Stimulated activated naive CD8-positive, alpha-beta T cell treated with anti-CD3 and anti-CD28 coated beads, Interleukin-15, Interleukin-2, amounts not matched to agents 100 ng/mL and 50 ng/mL, for 24 hours (primary cell): ENCODE data around the gene GPR22.

Source experiments
- H3K27ac Mint-ChIP-seq: one replicate; pipeline ENCODE4 v1.8.0; 2021; ENCODE audit warnings: mild to moderate bottlenecking, mixed read lengths
- H3K27me3 Mint-ChIP-seq: one replicate; pipeline ENCODE4 v1.8.0; 2021; ENCODE audit warnings: mixed read lengths
- H3K36me3 Mint-ChIP-seq: one replicate; pipeline ENCODE4 v1.8.0; 2021; ENCODE audit warnings: low read depth, mixed read lengths
- H3K4me1 Mint-ChIP-seq: one replicate; pipeline ENCODE4 v1.8.0; 2021; ENCODE audit warnings: low read depth, mixed read lengths
- H3K4me3 Mint-ChIP-seq: one replicate; pipeline ENCODE4 v1.8.0; 2021; ENCODE audit warnings: mild to moderate bottlenecking, mixed read lengths
- H3K9me3 Mint-ChIP-seq: one replicate; pipeline ENCODE4 v1.8.0; 2021; ENCODE audit warnings: mixed read lengths

The GPR22 gene

DNA sequence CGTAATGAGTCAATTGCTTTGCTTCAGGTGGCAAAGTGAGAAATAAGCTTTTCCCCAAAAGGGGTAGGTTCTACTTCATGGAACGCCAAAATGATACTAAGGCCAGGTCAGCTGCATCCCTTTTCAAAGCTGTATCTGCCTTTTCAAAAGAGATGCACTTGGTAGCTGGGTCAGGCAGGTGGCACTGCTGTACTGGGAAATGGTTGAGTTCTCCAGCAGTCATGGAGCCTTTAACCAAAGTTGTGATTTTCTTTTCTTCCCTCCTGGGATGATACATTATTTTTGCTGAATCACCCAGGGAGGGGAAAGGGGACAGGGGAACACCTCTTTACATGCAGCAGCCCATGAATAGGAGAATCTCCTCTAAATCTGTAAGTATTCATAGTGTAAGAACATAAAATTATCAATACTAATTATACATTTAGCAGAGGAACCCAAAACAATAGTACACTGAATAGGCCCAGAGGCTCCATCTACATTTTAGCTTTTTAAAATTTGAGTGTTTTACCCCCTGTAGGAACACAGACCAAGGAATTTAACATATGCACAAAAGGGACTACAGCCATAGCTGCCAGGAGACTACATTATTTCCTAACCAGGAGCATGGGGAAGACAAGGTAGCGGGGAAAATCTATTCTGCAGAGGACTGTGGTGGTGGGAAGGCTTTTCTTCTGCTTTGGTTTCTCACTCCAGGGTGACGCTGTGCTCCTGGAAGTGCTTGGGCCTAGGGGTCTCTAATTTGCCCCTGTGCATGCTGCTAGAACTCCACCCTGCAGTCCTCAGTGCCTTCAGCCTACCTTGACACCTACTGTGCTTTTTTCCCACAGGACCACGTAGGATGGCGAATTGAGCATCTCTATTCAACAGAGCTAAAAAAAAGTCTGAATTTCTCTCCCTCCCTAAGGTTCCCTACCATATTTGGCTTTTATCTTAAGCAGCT, 6.4 kb upstream of the GPR22 start:
- Mint-ChIP-seq H3K4me1 (no peaks in the 10 kb centered on the region), H3K4me3 (no peak overlapping the region), H3K9me3 (no peaks in the 10 kb centered on the region), H3K27me3 (no peaks in the 10 kb centered on the region), H3K36me3 (peaks cover 8% of the 10 kb centered on the region), H3K27ac (no peak overlapping the region)

DNA sequence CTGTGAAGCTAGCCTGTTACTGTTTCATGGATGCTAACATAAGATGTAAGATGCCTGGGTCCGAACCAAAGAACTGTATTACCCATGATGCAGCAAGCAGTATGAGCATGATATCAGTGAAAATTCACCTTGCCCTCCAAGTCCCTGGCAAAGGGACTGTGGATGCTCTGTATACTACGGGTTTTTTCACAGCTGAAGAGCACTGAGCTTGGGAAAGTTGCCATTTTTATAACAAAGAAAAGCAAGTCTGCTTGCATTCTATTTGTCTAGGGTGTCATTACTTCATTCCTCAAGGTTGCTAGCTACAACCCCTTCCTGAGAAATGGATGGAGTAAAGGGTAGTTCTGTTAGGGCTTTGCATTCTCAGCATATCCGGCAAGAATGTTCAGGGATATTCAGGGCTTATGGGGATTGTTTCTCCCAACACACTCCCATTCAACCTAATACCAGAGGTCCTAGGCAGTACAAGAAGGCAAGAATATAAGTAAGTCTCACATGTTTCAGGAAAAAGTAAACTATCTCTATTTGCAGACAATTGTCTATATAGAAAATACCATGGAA, 5.1 kb upstream of the GPR22 start:
- no peak overlapping the region for H3K27ac Mint-ChIP-seq
- H3K4me1 Mint-ChIP-seq: no peaks in the 10 kb centered on the region
- no peaks in the 10 kb centered on the region for H3K36me3 Mint-ChIP-seq
- no peak overlapping the region for H3K4me3 Mint-ChIP-seq
- no peaks in the 10 kb centered on the region for H3K9me3 Mint-ChIP-seq
- no peaks in the 10 kb centered on the region for H3K27me3 Mint-ChIP-seq

DNA sequence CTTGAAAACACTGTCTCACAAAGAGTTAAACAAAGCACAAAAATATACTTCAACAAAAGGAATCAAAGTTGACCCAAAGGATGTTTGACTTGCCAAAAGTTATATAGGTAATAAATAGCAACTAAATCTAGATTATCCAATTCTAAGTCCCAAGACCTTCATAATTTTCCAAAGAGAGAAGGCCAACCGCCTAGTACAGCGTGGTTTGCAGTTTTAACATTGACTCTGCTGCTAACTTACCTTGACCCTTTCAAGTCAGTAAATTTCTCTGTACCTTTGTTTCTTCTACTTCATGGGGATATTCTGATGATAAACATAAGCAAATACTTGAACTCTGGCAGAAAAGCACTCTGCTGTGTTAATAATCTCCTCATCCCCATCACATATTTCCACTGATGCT, 1.9 kb upstream of the GPR22 start:
- Mint-ChIP-seq H3K27me3 (no peaks in the 10 kb centered on the region), H3K4me1 (no peaks in the 10 kb centered on the region), H3K4me3 (no peak overlapping the region), H3K9me3 (no peaks in the 10 kb centered on the region), H3K36me3 (no peaks in the 10 kb centered on the region), H3K27ac (no peak overlapping the region)

DNA sequence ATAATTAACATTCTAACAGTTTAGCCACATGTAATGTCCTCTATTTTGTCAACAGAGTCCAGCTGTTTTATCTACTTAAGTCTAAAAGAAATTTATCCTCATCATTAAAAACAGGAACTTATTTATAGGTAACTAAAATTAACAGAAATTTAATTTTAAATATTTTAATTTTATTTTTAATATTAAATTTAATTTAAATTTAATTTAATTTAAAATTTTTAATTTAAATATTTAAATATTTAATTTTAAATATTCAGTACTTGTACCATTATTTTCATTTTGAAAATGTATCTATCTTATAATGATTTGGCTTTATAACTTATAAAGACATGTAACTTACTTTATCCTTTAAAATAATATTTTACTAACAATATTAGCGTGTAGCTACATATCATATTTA, 1.0 kb upstream of the GPR22 start:
- no peaks in the 10 kb centered on the region for H3K4me1 Mint-ChIP-seq
- H3K9me3 Mint-ChIP-seq: no peaks in the 10 kb centered on the region
- no peak overlapping the region for H3K27ac Mint-ChIP-seq
- H3K4me3 Mint-ChIP-seq: no peak overlapping the region
- no peaks in the 10 kb centered on the region for H3K36me3 Mint-ChIP-seq
- no peaks in the 10 kb centered on the region for H3K27me3 Mint-ChIP-seq

DNA sequence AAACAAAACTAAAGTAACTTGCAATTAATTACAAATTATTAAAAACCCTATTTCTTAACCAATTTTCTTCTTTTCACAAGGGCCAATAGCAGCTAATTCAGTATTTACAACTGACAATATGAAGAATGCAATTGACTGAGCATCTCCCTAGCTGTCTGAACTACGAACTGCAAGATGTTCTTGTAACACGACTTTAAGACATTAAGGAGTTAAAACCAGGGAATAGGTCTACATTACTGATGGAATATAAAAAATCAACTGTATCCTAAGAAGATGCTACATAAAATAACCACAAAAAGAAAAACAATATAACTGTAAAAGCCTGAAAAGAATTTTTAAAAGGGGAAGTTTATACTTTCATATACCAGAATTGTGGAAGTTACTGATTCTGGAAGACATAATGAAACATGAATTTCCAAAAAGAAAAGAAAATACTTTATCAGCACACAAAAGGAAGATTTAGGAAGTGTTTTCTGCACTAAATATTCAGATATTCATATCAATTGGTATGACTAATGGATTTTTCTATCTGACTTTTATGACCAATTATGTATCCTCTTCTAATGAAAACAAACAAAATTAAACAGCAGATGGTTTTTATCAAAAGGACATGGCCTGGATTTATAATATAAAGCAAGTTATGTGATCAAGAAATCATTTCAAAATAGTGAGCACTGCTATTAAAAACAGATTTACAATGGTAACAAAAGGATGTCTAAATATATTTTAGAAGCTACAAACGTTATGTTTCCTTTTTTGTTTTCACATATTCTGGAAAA, 1.6 kb downstream of the GPR22 start:
- Mint-ChIP-seq H3K27ac (no peak overlapping the region), H3K4me1 (no peaks in the 10 kb centered on the region), H3K4me3 (no peak overlapping the region), H3K9me3 (no peaks in the 10 kb centered on the region), H3K36me3 (peaks cover 7% of the 10 kb centered on the region), H3K27me3 (no peaks in the 10 kb centered on the region)

DNA sequence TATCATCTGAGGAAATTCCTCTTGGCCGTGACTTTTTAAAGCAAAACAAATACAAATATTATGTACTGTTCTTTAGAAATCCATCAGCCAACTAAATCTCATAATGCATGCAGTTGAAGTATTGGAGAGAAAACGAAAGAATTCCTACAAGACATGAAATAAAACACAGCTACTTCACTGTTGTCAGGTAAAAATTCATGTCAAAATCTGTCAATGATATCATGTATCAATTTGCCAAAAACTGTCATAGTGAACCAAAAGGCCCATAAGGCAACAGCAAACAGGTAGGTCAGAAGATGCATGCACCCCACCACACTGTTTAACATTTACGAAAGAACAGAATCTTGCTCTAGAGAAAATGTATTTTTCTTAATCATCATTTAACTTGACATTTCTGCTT, 2.3 kb downstream of the GPR22 start:
- no peaks in the 10 kb centered on the region for H3K27me3 Mint-ChIP-seq
- no peak overlapping the region for H3K4me3 Mint-ChIP-seq
- no peaks in the 10 kb centered on the region for H3K4me1 Mint-ChIP-seq
- H3K9me3 Mint-ChIP-seq: no peaks in the 10 kb centered on the region
- H3K36me3 Mint-ChIP-seq: peaks cover 7% of the 10 kb centered on the region
- H3K27ac Mint-ChIP-seq: no peak overlapping the region

DNA sequence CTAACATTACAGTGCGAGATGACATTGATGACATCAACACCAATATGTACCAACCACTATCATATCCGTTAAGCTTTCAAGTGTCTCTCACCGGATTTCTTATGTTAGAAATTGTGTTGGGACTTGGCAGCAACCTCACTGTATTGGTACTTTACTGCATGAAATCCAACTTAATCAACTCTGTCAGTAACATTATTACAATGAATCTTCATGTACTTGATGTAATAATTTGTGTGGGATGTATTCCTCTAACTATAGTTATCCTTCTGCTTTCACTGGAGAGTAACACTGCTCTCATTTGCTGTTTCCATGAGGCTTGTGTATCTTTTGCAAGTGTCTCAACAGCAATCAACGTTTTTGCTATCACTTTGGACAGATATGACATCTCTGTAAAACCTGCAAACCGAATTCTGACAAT, 4.3 kb downstream of the GPR22 start:
- H3K27ac Mint-ChIP-seq: no peak overlapping the region
- no peaks in the 10 kb centered on the region for H3K27me3 Mint-ChIP-seq
- no peak overlapping the region for H3K4me3 Mint-ChIP-seq
- peaks cover 7% of the 10 kb centered on the region for H3K36me3 Mint-ChIP-seq
- no peaks in the 10 kb centered on the region for H3K9me3 Mint-ChIP-seq
- no peaks in the 10 kb centered on the region for H3K4me1 Mint-ChIP-seq

DNA sequence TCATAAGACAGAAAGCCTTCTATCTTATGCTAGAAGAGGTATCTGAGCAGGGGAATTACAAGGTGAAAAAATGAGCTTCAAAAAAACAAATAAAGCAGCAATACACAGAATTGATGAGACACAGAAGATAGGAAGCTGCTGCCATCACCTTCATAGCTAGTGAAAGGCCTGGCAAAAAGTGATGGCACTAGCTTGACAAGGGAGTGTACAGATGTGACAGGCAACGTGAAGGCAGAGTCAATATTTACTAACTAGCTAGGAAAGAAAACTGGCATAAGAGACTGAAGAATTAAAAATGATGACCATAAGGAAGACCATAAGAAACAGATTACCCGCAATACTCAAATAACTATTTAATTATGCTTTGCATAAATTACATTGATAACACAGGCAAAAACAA, 9.4 kb downstream of the GPR22 start:
- Mint-ChIP-seq H3K27me3 (no peaks in the 10 kb centered on the region), H3K36me3 (peaks cover 4% of the 10 kb centered on the region), H3K9me3 (no peaks in the 10 kb centered on the region), H3K4me3 (no peak overlapping the region), H3K4me1 (no peaks in the 10 kb centered on the region), H3K27ac (no peak overlapping the region)

DNA sequence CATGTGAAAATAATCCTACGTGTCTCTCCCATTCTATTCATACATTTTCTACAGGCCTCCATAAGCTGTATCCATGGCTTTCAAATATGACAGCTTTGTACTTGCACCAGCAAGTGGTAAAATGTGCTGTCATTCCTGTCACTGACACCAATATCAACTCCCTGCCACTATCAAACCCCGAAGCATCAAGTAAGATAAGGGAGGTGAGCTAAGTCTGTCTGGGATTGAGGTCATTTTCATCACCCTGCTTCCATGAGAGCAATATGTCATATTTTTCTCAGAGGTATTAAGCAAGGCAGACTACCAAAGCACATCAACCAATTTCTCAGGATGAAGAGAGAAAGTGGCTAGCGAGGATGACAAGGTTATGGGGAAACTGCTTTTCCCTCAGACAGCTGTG, 11.1 kb downstream of the GPR22 start:
- H3K27ac Mint-ChIP-seq: no peak overlapping the region
- H3K27me3 Mint-ChIP-seq: no peaks in the 10 kb centered on the region
- no peaks in the 10 kb centered on the region for H3K9me3 Mint-ChIP-seq
- no peak overlapping the region for H3K4me3 Mint-ChIP-seq
- H3K4me1 Mint-ChIP-seq: peaks cover 5% of the 10 kb centered on the region
- peaks cover 5% of the 10 kb centered on the region for H3K36me3 Mint-ChIP-seq

DNA sequence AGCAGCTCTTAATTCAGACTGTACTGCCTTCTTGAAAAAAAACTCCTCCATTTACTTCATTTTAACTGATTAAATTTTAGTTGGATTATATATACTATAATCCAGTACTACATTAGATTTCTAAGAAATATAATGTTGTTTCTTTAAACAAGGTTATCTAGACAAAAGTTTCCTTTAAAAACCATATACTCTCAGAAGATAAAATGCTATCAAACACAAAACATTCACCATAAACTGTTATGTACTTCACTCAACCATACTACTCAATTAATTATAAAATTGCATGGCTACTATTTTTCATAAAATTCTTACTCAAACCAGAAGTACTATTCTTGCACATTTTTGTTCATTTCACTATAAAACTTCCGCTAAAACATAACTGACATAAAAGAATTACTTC, 12.7 kb downstream of the GPR22 start:
- Mint-ChIP-seq H3K36me3 (peaks cover 13% of the 10 kb centered on the region), H3K9me3 (no peaks in the 10 kb centered on the region), H3K27ac (no peak overlapping the region), H3K4me1 (peaks cover 14% of the 10 kb centered on the region), H3K27me3 (no peaks in the 10 kb centered on the region), H3K4me3 (no peak overlapping the region)

DNA sequence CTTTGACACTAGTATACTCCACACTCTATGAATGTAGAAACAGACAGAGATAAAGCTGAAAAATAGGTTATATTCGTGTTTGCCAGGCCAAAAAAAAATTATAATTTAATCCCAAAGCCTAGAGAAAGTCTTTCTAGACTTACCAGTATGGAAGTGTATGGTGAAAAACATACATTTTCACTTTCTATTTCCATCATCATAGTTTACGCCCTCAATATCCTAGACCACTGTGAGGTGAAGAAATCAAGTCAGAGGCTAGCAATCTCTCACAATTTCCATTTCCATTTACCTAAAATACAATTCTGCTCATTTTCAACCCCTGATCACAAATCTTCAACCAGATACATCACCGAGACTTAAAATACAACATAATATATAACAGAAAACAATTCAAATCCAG, 16.2 kb downstream of the GPR22 start:
- Mint-ChIP-seq H3K9me3 (no peaks in the 10 kb centered on the region), H3K4me1 (peaks cover 17% of the 10 kb centered on the region), H3K27ac (peak overlapping the region; percentile 43), H3K27me3 (no peaks in the 10 kb centered on the region), H3K4me3 (no peak overlapping the region), H3K36me3 (peaks cover 26% of the 10 kb centered on the region)

DNA sequence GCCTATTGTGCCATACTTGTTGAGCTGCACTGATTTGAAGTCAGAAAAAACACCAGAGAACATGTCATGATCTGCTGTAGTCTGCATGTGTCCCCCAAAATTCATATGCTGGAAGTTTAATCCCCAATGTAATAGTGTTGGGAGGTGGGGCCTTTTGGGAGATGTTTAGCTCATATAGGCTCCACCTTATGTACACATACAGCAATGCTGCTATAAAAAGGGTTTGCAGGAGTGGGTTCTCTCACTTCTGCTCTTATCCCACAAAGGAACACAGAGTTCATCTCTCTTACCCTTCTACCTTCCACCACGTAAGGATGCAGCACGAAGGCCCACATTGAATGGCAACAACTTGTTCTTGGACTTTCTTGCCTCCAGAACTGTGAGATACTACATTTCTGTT, 23.0 kb downstream of the GPR22 start:
- H3K4me1 Mint-ChIP-seq: peaks cover 3% of the 10 kb centered on the region

DNA sequence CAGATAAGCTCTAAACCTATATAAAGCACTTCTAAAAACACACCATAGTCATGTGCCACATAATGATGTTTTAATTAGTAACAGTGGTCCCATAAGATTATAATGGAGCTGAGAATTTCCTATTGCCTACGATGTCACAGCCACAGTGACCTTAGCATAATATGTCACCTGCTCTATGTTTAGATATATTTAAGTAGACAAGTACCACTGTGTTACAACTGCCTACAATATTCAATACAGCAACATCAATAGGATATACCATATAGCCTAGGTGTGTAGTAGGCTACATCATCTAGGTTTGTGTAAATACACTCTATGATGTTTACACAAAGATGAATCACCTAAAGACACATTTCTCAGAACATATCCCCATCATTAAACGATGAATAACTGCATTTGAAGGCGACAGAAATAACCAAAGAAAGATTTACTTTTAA, 24.5 kb downstream of the GPR22 start:
- Mint-ChIP-seq H3K9me3 (no peaks in the 10 kb centered on the region), H3K27me3 (no peaks in the 10 kb centered on the region), H3K36me3 (peaks cover 37% of the 10 kb centered on the region), H3K4me1 (no peaks in the 10 kb centered on the region), H3K4me3 (no peak overlapping the region), H3K27ac (no peak overlapping the region)

More for the DNA sequence above, 23.0 kb downstream of the GPR22 start:
- Mint-ChIP-seq H3K4me3 (no peak overlapping the region), H3K27ac (no peak overlapping the region), H3K9me3 (no peaks in the 10 kb centered on the region), H3K36me3 (peaks cover 34% of the 10 kb centered on the region), H3K27me3 (no peaks in the 10 kb centered on the region)

DNA sequence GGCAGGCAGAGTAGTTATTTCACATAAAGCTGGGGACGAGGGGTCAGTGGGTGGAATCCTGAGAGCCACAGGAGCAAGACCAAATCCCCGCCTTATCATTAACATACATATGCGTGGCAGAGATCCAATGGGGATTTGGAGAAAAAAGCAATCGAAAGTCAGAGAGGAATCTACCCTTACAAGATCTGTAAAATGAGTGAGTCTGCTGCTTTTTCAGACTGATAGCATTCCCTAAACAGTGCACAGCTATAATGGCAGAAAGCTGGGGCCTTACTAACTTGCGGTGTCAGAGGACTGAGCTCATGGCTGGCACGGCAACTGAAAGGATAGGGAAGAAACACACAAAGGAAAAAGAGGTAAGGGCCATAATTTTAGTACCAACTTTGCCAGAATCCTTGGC, 25.0 kb downstream of the GPR22 start:
- Mint-ChIP-seq H3K27ac (no peak overlapping the region), H3K4me3 (no peak overlapping the region), H3K27me3 (no peaks in the 10 kb centered on the region), H3K9me3 (no peaks in the 10 kb centered on the region), H3K4me1 (no peaks in the 10 kb centered on the region), H3K36me3 (peaks cover 37% of the 10 kb centered on the region)

DNA sequence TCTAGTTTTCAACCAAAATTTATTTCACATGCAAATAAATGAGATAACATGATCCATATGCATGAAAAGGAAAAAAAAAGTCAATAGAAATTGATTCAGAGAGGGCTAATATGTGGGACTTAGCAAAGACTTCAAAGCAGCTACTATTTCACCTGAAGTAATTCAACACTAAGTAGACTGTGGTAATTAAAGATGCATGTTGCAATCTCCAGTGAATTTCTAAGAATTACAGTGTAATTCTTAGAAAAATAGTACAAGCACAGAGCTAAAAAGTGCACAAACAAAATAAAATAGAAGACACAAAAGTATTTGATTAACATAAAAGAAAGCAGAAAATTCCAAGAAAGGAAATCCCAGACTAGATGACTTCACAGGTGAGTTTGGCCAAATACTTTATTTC, 25.7 kb downstream of the GPR22 start:
- H3K4me3 Mint-ChIP-seq: no peak overlapping the region
- no peaks in the 10 kb centered on the region for H3K4me1 Mint-ChIP-seq
- H3K27ac Mint-ChIP-seq: no peak overlapping the region
- no peaks in the 10 kb centered on the region for H3K9me3 Mint-ChIP-seq
- no peaks in the 10 kb centered on the region for H3K27me3 Mint-ChIP-seq
- peaks cover 32% of the 10 kb centered on the region for H3K36me3 Mint-ChIP-seq
